ENCODE data around the gene DPH3.
A peak's percentile ranks its signal among the peaks of the same experiment; 100 is the strongest.

DPH3 gene

DNA sequence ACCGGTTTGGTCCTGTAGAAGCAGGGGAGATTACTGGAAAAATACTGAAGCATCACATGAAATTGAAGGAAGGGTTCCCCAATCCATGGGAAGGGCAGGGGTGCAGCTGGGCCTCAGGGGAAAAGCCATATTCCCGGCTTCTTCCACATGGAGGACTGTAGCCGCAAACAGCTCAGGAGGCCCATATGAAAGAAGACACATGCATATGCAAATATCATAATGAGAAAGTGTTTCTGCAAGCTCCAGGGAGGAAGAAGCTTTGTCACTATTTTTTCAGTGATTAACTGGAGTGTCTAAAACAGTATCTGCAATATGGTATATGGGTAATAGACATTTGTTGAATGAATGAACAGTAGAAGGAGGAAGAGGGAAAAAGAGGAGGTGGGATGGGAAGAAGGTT, 19.1 kb downstream of the DPH3 start:
- DNase-seq (ENCODE audit: low read depth in 2 of 2) = no peak
- no peak overlapping the region for H3K4me3 ChIP-seq (replicated peaks in 1 of 2; ENCODE audit: low read depth in 2 of 2, low read length in 2 of 2)
- TF ChIP-seq, protein P1, sequence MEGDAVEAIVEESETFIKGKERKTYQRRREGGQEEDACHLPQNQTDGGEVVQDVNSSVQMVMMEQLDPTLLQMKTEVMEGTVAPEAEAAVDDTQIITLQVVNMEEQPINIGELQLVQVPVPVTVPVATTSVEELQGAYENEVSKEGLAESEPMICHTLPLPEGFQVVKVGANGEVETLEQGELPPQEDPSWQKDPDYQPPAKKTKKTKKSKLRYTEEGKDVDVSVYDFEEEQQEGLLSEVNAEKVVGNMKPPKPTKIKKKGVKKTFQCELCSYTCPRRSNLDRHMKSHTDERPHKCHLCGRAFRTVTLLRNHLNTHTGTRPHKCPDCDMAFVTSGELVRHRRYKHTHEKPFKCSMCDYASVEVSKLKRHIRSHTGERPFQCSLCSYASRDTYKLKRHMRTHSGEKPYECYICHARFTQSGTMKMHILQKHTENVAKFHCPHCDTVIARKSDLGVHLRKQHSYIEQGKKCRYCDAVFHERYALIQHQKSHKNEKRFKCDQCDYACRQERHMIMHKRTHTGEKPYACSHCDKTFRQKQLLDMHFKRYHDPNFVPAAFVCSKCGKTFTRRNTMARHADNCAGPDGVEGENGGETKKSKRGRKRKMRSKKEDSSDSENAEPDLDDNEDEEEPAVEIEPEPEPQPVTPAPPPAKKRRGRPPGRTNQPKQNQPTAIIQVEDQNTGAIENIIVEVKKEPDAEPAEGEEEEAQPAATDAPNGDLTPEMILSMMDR (IDR thresholded peaks at IDR 0.05; ENCODE audit: low read depth, low read length) = no peak

DNA sequence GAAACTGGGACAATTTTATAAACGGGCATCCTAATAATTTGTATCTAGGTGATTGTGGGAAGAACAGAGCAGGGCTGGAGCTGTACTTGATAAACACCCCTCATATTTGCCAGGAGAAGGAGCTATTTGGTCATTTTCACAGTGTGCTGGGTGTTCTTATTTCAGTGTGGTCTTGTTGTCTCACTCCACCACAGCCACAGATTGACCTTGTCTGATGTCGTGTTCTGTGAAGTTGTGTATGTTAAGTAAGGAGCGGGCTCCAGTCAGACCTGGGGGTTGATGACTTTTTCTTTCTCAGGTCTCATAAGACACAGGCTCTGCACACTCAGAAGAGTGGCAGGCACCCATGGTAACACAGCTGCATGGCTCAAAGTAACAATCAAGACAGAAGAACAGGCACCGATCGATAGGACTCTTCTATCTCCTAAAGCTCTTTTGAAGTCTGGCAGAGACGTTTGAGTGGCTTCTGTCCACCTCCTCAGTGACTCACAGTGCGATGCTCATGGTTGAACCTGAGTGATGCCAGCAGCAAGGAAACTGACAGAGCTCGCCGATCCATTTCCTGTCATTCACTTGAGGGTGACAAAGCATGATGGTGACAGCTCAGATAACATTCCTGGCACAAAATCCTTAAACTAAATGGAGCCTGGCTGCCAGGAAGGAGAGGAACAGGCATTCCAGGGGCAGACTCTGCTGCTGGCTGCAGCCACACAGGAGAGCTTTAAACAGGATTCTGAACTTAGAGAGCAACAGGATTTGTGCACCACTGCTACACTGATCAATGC, 20.8 kb downstream of the DPH3 start:
- TF ChIP-seq, protein P1 (IDR thresholded peaks at IDR 0.05; ENCODE audit: low read depth, low read length) = no peak
- H3K4me3 ChIP-seq (replicated peaks in 1 of 2; ENCODE audit: low read depth in 2 of 2, low read length in 2 of 2) = no peak overlapping the region
- DNase-seq (ENCODE audit: low read depth in 2 of 2) = peak; percentile 28 to 58

DNA sequence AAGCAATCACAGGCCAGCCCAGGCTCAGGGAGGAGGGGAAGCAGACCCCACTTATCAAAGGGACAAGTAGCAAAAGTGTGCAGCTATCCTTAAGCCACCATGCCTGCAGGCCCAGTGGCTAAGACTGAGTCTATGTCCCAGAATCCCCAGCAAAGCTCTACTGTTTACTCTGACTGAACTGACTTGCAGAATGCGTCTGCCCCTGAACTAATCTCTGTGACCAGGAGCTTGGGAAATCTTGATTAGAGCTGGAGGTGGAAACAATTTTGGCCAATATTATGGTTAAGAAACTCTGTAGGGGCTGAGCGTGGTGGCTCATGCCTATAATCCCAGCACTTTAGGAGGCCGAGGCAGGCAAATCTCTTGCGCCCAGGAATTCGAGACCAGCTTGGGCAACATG, 22.6 kb downstream of the DPH3 start:
- no peak for DNase-seq (ENCODE audit: low read depth in 2 of 2)
- H3K4me3 ChIP-seq (replicated peaks in 1 of 2; ENCODE audit: low read depth in 2 of 2, low read length in 2 of 2) = no peak overlapping the region
- TF ChIP-seq, protein P1 (IDR thresholded peaks at IDR 0.05; ENCODE audit: low read depth, low read length) = no peak

DNA sequence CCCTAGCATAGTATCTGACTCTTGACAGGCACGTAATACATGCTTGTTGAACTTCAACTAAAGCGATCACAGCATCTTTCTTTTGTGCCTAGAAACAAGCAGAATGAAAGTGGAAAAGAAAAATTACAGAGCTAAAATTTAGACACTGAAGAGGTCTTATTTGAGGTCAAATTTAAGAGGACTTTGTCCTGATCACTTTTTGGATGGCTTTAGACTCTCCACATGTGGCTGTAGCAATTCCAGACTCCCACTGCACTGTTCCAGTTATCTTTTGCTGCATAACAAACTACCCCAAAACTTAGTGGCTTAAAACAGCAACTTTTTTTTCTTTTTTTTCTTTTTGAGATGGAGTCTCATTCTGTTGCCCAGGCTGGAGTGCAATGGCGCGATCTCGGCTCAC, 23.5 kb downstream of the DPH3 start:
- H3K4me3 ChIP-seq (replicated peaks in 1 of 2; ENCODE audit: low read depth in 2 of 2, low read length in 2 of 2) = no peak overlapping the region
- DNase-seq (ENCODE audit: low read depth in 2 of 2) = no peak
- TF ChIP-seq, protein P1 (IDR thresholded peaks at IDR 0.05; ENCODE audit: low read depth, low read length) = no peak

DNA sequence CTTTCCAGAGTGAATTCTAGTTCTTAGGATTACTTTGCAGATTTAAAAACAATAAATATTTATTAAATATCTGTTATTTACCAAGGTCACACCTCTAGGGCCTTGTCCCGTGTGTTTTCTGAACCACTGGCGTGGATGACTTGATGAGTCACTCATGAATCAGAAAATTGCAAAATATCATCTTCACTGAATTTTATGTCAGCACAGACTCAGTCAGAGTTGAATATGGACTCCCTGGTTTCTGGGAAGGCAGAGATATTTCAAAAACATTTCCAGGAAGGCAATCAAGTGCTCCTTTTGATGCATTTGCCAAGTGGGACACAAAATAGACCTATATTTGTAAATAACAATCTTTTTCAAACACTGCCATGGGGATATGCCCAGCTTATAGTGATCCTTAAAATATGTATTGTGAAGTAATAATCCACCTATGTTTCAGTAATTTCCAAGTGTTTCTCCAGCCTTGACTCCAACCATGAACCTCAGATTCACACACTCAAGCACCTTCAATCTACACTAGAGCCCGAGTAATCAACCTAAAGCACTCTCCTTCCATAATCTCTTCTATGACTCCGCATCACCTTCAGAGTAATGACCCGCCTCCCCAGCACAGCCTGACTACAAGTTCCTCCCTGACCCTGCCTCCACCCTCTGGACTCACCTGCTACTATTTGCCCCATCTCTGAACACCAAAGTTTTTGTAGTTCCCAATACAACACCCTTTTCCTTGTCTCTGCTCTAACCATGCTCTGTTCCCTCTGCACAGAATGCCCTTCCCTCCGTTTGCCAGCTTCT, 24.3 kb downstream of the DPH3 start:
- TF ChIP-seq, protein P1 (IDR thresholded peaks at IDR 0.05; ENCODE audit: low read depth, low read length) = no peak
- no peak overlapping the region for H3K4me3 ChIP-seq (replicated peaks in 1 of 2; ENCODE audit: low read depth in 2 of 2, low read length in 2 of 2)
- DNase-seq (ENCODE audit: low read depth in 2 of 2) = peak; percentile 86 to 88

DNA sequence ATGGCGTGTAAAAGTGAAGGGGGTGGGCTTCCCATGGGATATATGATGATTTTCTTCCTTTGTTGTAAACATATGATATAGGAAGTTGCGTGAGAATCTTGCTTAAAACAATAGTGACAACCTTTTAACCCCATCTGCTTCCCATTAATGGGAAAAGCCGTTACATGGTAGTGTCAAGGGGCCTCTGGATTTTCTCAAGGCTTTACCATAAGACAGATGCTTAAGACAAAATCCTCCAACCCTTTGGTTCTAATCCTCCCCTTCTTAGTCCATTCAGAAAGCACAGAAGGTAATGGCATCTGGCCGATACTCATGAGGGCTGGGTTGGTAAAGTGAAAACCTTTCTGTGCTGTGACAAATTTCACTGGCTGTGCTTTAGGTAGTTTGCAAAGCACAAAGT, 25.0 kb downstream of the DPH3 start:
- TF ChIP-seq, protein P1 (IDR thresholded peaks at IDR 0.05; ENCODE audit: low read depth, low read length) = no peak
- DNase-seq (ENCODE audit: low read depth in 2 of 2) = peak; percentile 46 to 47
- H3K4me3 ChIP-seq (replicated peaks in 1 of 2; ENCODE audit: low read depth in 2 of 2, low read length in 2 of 2) = no peak overlapping the region

Data from cardiac fibroblast (primary cell).